Lower lobe of right lung (tissue), 2 donors: ENCODE measurements around the gene MPV17L2. TPM values are rescaled to one million over a fixed set of nuclear protein-coding genes. Genes with fewer than 3 reads are reported as not detected.
"Not testable (repeated sequence)": the region's sequence is repeated elsewhere in the genome, so short reads cannot be mapped to it uniquely, and the experiment has no call there.

Source experiments
- ATAC-seq, 2 donors: fragments of 200-7000 bp; cut with Tn5 transposase; one replicate each; pipeline ENCODE4 v1.9.1; 2020 to 2022; ENCODE audit warnings: mild to moderate bottlenecking in 2 of 2, moderate library complexity in 2 of 2
- DNase-seq: peaks from one replicate; pipeline ENCODE4 v3.0.0-alpha.2; 2020
- H3K27ac ChIP-seq: fragments of 200-600 bp; one replicate; pipeline ENCODE4 v1.8.0; 2022
- H3K27me3 ChIP-seq: fragments of 200-600 bp; one replicate; pipeline ENCODE4 v1.8.0; 2022; ENCODE audit warnings: low read depth
- H3K36me3 ChIP-seq: fragments of 200-600 bp; one replicate; pipeline ENCODE4 v1.8.0; 2022; ENCODE audit warnings: mild to moderate bottlenecking
- H3K4me1 ChIP-seq: fragments of 200-600 bp; one replicate; pipeline ENCODE4 v1.8.0; 2022
- H3K4me3 ChIP-seq: fragments of 200-600 bp; one replicate; pipeline ENCODE4 v1.8.0; 2022; ENCODE audit warnings: mild to moderate bottlenecking
- H3K9me3 ChIP-seq: fragments of 200-600 bp; one replicate; pipeline ENCODE4 v1.8.0; 2022
- intact Hi-C: fragments of 100-400 bp; cut with DNase I; formaldehyde crosslinking; loops from one replicate; pipeline ENCODE4 v1.11.0; 2022
- total RNA-seq: library from RNA; stranded (reverse); fragmentation: NEBNext Ultra II Directional; extraction: Animal tissue kit (Norgen Biotek cat#: 25700); gene quantifications from one replicate; pipeline ENCODE4 v1.2.1, GENCODE V29; 2021
- TF ChIP-seq, protein P1 (sequence below): fragments of 200-600 bp; IDR thresholded peaks from one replicate; pipeline ENCODE4 v1.8.0; 2022; ENCODE audit warnings: antibody characterized with exemption, mild to moderate bottlenecking
- donor health status: DM: no; HTN: yes; CAD: no; lungs with severe emphysema.

Gene MPV17L2
- total RNA-seq, 1 donor from 2014 or later: 6.6 TPM

GRCh38 chr19:18158467-18158866 lies 34.6 kb upstream of the MPV17L2 start:
- Histone ChIP-seq H3K9me3 (no peaks in the 10 kb centered on the region), H3K27ac (no peak overlapping the region), H3K4me1 (peaks cover 52% of the 10 kb centered on the region), H3K27me3 (no peaks in the 10 kb centered on the region), H3K36me3 (peaks cover 30% of the 10 kb centered on the region), H3K4me3 (no peak overlapping the region)
- no peak for ATAC-seq
- intact Hi-C loops: no loop called here
- DNase-seq: no peak
- TF ChIP-seq, protein P1, sequence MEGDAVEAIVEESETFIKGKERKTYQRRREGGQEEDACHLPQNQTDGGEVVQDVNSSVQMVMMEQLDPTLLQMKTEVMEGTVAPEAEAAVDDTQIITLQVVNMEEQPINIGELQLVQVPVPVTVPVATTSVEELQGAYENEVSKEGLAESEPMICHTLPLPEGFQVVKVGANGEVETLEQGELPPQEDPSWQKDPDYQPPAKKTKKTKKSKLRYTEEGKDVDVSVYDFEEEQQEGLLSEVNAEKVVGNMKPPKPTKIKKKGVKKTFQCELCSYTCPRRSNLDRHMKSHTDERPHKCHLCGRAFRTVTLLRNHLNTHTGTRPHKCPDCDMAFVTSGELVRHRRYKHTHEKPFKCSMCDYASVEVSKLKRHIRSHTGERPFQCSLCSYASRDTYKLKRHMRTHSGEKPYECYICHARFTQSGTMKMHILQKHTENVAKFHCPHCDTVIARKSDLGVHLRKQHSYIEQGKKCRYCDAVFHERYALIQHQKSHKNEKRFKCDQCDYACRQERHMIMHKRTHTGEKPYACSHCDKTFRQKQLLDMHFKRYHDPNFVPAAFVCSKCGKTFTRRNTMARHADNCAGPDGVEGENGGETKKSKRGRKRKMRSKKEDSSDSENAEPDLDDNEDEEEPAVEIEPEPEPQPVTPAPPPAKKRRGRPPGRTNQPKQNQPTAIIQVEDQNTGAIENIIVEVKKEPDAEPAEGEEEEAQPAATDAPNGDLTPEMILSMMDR: no peak

DNA sequence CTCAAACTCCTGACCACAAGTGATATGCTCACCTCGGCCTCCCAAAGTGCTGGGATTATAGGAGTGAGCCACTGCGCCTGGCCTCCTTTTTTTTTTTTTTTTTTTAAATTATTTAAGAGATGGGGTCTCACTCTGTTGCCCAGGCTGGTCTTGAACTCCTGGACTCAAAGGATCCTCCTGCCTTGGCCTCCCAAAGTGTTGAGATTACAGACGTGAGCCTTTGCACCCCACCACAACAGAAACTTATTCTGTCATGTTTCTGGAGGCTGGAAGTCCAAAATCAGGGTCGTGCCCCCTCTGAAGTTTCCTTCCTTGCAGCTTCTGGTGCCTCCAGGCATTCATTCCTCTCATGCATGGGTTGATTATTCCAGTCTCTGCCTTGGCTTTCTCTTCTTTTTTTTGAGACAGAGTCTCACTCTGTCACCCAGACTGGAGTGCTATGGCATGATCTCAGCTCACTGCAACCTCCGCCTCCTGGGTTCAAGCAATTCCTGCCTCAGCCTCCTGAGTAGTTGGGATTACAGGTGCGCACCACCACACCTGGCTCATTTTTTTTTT lies 33.9 kb upstream of the MPV17L2 start:
- intact Hi-C loops, H3K4me3 ChIP-seq, H3K9me3 ChIP-seq, ATAC-seq, H3K27me3 ChIP-seq, H3K27ac ChIP-seq, DNase-seq: not testable (repeated sequence)
- peaks cover 46% of the 10 kb centered on the region for H3K4me1 ChIP-seq
- peaks cover 37% of the 10 kb centered on the region for H3K36me3 ChIP-seq

GRCh38 chr19:18159810-18160209 lies 33.2 kb upstream of the MPV17L2 start:
- Histone ChIP-seq H3K9me3 (no peaks in the 10 kb centered on the region), H3K4me1 (peaks cover 42% of the 10 kb centered on the region), H3K27me3 (no peaks in the 10 kb centered on the region), H3K27ac (no peak overlapping the region), H3K36me3 (peaks cover 42% of the 10 kb centered on the region), H3K4me3 (no peak overlapping the region)
- DNase-seq (no peak), ATAC-seq (no peak)
- TF ChIP-seq, protein P1: no peak
- intact Hi-C loops: no loop called here

GRCh38 chr19:18160493-18160970 lies 32.5 kb upstream of the MPV17L2 start:
- TF ChIP-seq, protein P1: no peak
- ATAC-seq (peak in 1 of 2 donors; percentile 3), DNase-seq (no peak)
- Histone ChIP-seq H3K9me3 (no peaks in the 10 kb centered on the region), H3K4me1 (peaks cover 39% of the 10 kb centered on the region), H3K36me3 (peaks cover 46% of the 10 kb centered on the region), H3K4me3 (peak overlapping the region; percentile 49), H3K27ac (peak overlapping the region; percentile 71), H3K27me3 (no peaks in the 10 kb centered on the region)
- intact Hi-C loops: no loop called here

GRCh38 chr19:18160971-18161635 lies 31.9 kb upstream of the MPV17L2 start:
- H3K27ac ChIP-seq: peak overlapping the region; percentile 71

More at GRCh38 chr19:18160971-18161635, 31.9 kb upstream of the MPV17L2 start:
- TF ChIP-seq, protein P1: peak; percentile 65
- peak; percentile 89 to 91 for ATAC-seq
- peaks cover 33% of the 10 kb centered on the region for H3K4me1 ChIP-seq
- intact Hi-C loops: no loop called here
- no peaks in the 10 kb centered on the region for H3K27me3 ChIP-seq
- peak; percentile 82 for DNase-seq
- peaks cover 47% of the 10 kb centered on the region for H3K36me3 ChIP-seq
- peak overlapping the region; percentile 49 for H3K4me3 ChIP-seq
- H3K9me3 ChIP-seq: no peaks in the 10 kb centered on the region
